ENCODE measurements around the gene HOPX. TPM values are rescaled to one million over a fixed set of nuclear protein-coding genes. Genes with fewer than 3 reads are reported as not detected.

The HOPX gene
- polyA plus RNA-seq, 1 experiment, result not detected

GRCh38 chr4:56648021-56648823 lies 32.9 kb downstream of the HOPX start:
- DNase-seq (ENCODE audit: low read depth), result no peak
- ChIA-PET POLR2A (no interaction called here), CTCF (interaction anchor here (0.9 kb wide), 1 partner anchor 15 kb away, joined by 4 read pairs; no protein-coding TSS in a partner anchor)

GRCh38 chr4:56646341-56646740 lies 34.8 kb downstream of the HOPX start:
- ChIA-PET POLR2A (no interaction called here), CTCF (no interaction called here)
- H3K4me3 ChIP-seq (ENCODE audit: low read depth, low read length), result no peak overlapping the region
- no peak for TF ChIP-seq CTCF (IDR thresholded peaks at IDR 0.05; ENCODE audit: insufficient read depth, low read depth, low read length)
- H3K36me3 ChIP-seq (ENCODE audit: control insufficient read depth, insufficient read depth, low read length), result no peaks in the 10 kb centered on the region
- H3K27me3 ChIP-seq (ENCODE audit: control insufficient read depth, insufficient read depth, low read length), result peaks cover 8% of the 10 kb centered on the region
- DNase-seq (ENCODE audit: low read depth), result no peak

More at GRCh38 chr4:56648021-56648823, 32.9 kb downstream of the HOPX start:
- no peak overlapping the region for H3K4me3 ChIP-seq (ENCODE audit: low read depth, low read length)
- no peaks in the 10 kb centered on the region for H3K36me3 ChIP-seq (ENCODE audit: control insufficient read depth, insufficient read depth, low read length)
- peaks cover 10% of the 10 kb centered on the region for H3K27me3 ChIP-seq (ENCODE audit: control insufficient read depth, insufficient read depth, low read length)
- TF ChIP-seq CTCF (IDR thresholded peaks at IDR 0.05; ENCODE audit: insufficient read depth, low read depth, low read length), result no peak

- no peak for TF ChIP-seq CTCF (IDR thresholded peaks at IDR 0.05; ENCODE audit: insufficient read depth, low read depth, low read length)
- no peak overlapping the region for H3K4me3 ChIP-seq (ENCODE audit: low read depth, low read length)
- no peaks in the 10 kb centered on the region for H3K36me3 ChIP-seq (ENCODE audit: control insufficient read depth, insufficient read depth, low read length)
- CTCF ChIA-PET, result no interaction called here
- DNase-seq (ENCODE audit: low read depth), result no peak
- POLR2A ChIA-PET, result no interaction called here
- H3K27me3 ChIP-seq (ENCODE audit: control insufficient read depth, insufficient read depth, low read length), result peaks cover 2% of the 10 kb centered on the region
Observed at GRCh38 chr4:56643596-56643995, 37.5 kb downstream of the HOPX start.

- TF ChIP-seq CTCF (IDR thresholded peaks at IDR 0.05; ENCODE audit: insufficient read depth, low read depth, low read length), result no peak
- H3K27me3 ChIP-seq (ENCODE audit: control insufficient read depth, insufficient read depth, low read length), result peaks cover 2% of the 10 kb centered on the region
- peak; percentile 90 for DNase-seq (ENCODE audit: low read depth)
- H3K36me3 ChIP-seq (ENCODE audit: control insufficient read depth, insufficient read depth, low read length), result no peaks in the 10 kb centered on the region
- ChIA-PET POLR2A (interaction anchor here (0.6 kb wide), 2 partner anchors 8 to 253 kb away, joined by 6 to 8 read pairs; no protein-coding TSS in a partner anchor), CTCF (interaction anchor here (0.9 to 1.1 kb wide), 4 partner anchors 13 to 158 kb away, joined by 3 to 4 read pairs (median 4); no protein-coding TSS in a partner anchor)
- H3K4me3 ChIP-seq (ENCODE audit: low read depth, low read length), result no peak overlapping the region
Observed at GRCh38 chr4:56641494-56642051, 39.5 kb downstream of the HOPX start.

Data from BJ (cell line).